Astrocyte of the spinal cord (primary cell): ENCODE measurements around the gene KMT2A.

ENCODE experiments used
- DNase-seq: peaks from one replicate; pipeline ENCODE4 v3.0.0; 2011; ENCODE audit warnings: low read depth, low spot score
- H3K4me3 ChIP-seq: 2 replicates; pipeline ENCODE4 v1.5.1; 2011; ENCODE audit warnings: low read depth, mild to moderate bottlenecking, low read length, moderate library complexity
- in situ Hi-C: cut with HindIII; loops from 2 replicates; pipeline ENCODE4 v1.10.0; 2017; ENCODE audit warnings: low sequenced_read_pairs
- TF ChIP-seq, protein P1 (sequence below): IDR thresholded peaks from 2 replicates; pipeline ENCODE4 v1.5.1; 2012; ENCODE audit warnings: low read depth, mild to moderate bottlenecking, low read length, inconsistent platforms

The KMT2A gene

GRCh38 chr11:118485273-118485672 lies 49.0 kb downstream of the KMT2A start:
- no peak for DNase-seq
- in situ Hi-C loops = no loop called here
- H3K4me3 ChIP-seq = no peak overlapping the region
- TF ChIP-seq, protein P1, sequence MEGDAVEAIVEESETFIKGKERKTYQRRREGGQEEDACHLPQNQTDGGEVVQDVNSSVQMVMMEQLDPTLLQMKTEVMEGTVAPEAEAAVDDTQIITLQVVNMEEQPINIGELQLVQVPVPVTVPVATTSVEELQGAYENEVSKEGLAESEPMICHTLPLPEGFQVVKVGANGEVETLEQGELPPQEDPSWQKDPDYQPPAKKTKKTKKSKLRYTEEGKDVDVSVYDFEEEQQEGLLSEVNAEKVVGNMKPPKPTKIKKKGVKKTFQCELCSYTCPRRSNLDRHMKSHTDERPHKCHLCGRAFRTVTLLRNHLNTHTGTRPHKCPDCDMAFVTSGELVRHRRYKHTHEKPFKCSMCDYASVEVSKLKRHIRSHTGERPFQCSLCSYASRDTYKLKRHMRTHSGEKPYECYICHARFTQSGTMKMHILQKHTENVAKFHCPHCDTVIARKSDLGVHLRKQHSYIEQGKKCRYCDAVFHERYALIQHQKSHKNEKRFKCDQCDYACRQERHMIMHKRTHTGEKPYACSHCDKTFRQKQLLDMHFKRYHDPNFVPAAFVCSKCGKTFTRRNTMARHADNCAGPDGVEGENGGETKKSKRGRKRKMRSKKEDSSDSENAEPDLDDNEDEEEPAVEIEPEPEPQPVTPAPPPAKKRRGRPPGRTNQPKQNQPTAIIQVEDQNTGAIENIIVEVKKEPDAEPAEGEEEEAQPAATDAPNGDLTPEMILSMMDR = no peak

DNA sequence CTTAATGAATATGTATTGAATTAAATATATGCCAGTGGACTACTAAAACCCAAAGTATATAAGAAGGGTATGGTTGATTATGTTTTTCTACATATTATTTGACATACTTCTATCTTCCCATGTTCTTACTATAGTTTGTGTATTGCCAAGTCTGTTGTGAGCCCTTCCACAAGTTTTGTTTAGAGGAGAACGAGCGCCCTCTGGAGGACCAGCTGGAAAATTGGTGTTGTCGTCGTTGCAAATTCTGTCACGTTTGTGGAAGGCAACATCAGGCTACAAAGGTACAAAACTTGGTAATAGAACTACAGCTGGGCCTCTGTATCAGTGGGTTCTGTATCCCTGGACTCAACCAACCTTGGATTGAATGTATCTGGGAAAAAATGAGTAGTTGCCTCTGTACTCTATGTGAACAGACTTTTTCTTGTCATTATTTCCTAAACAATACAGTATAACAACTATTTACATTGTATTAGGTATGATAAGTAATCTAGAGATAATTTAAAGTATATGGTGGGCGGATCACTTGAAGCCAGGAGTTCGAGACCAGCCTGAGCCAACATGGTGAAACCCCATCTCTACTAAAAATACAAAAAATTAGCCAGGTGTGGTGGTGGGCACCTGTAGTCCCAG lies 52.3 kb downstream of the KMT2A start:
- in situ Hi-C loops = no loop called here
- no peak overlapping the region for H3K4me3 ChIP-seq
- TF ChIP-seq, protein P1 = peak; percentile 80
- DNase-seq = peak; percentile 76

DNA sequence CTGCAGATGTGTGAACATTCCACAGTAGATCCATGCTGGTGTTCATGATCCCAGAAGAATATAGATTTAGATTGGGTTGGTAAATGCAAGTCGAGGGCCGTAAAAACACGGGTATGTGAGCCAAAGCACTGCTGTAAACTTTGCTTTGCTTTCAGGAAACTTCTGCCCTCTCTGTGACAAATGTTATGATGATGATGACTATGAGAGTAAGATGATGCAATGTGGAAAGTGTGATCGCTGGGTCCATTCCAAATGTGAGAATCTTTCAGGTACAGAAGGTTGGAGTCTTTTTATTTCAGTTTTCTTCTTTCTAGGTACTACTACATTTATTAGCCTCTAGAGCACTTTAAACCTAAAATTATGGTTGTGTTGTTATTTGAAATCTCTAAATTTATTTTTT lies 54.7 kb downstream of the KMT2A start:
- DNase-seq = no peak
- in situ Hi-C loops = no loop called here
- H3K4me3 ChIP-seq = no peak overlapping the region
- TF ChIP-seq, protein P1 = no peak

DNA sequence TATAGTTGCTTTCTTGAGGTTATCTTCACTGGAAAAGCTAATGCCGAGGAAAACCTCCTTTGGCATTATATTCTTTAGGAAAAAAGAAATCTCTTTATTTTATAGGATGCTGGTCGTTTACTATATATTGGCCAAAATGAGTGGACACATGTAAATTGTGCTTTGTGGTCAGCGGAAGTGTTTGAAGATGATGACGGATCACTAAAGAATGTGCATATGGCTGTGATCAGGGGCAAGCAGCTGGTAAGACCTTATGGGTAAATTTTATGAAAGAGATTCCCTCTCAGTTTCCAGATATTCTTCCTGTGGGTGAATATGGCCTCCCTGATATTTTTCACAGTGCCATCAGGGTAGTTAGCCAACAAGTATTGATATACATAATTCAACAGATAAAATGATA lies 61.5 kb downstream of the KMT2A start:
- peak; percentile 62 for DNase-seq
- in situ Hi-C loops = no loop called here
- TF ChIP-seq, protein P1 = no peak

DNA sequence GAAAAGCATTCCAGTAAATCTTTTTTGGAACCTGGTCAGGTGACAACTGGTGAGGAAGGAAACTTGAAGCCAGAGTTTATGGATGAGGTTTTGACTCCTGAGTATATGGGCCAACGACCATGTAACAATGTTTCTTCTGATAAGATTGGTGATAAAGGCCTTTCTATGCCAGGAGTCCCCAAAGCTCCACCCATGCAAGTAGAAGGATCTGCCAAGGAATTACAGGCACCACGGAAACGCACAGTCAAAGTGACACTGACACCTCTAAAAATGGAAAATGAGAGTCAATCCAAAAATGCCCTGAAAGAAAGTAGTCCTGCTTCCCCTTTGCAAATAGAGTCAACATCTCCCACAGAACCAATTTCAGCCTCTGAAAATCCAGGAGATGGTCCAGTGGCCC lies 66.9 kb downstream of the KMT2A start:
- no peak for DNase-seq
- TF ChIP-seq, protein P1 = no peak
- no peak overlapping the region for H3K4me3 ChIP-seq
- in situ Hi-C loops = no loop called here

More for the DNA sequence above, 61.5 kb downstream of the KMT2A start:
- no peak overlapping the region for H3K4me3 ChIP-seq

DNA sequence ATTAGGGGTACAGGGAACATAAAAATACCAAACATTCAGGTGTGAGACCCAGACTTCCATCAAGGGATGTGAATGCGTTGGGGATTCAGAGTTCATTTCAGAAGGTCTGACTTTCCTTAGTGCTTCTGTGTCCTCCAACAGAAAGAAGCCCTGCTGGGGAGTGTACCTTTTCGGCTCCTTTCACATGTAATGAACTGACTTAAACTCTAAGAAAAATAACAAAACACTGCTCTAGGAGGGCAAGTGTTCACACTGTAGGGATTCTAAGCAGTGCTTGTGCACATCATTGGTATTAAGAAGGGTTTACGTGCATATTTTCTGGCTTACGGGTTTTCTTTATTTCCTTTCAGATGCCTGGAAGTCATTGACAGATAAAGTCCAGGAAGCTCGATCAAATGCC lies 75.3 kb downstream of the KMT2A start:
- TF ChIP-seq, protein P1 = no peak
- H3K4me3 ChIP-seq = no peak overlapping the region
- in situ Hi-C loops = no loop called here
- DNase-seq = no peak
